ENCODE measurements around the gene HPD.
"Not testable (repeated sequence)": the region's sequence is repeated elsewhere in the genome, so short reads cannot be mapped to it uniquely, and the experiment has no call there.

The HPD gene

DNA sequence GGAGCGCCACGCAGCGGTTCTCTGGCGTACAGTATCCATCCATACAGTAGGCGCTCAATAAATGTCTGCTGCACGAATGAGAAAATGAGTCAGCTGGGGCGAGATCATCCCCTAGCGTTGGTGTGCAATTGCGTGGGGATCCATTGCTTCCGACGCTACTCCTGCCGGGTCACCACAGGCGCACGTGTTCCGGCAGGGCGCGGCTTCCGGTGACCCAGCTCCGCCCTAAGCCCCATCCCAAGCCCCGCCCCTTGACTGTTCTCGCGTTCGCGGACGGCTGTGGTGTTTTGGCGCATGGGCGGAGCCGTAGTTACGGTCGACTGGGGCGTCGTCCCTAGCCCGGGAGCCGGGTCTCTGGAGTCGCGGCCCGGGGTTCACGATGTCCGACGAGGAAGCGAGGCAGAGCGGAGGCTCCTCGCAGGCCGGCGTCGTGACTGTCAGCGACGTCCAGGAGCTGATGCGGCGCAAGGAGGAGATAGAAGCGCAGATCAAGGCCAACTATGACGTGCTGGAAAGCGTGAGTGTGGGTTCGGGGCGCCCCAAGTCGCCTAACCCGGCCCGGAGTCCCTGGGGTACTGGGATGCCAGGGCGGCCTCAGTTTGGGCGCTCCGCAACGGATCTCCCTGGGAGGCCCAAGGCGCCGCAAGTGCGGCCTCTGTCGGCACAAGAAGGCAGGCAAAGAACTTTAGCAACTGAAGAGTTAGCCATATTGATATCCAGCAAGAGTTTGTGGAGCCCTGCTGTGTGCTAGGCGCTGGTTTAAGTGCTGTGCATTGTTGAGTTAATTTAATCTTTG lies 30.0 kb upstream of the HPD start, which contains the start of gene PSMD9:
TSS of gene PSMD9 (plus strand) at position 313 of the 796 bp plus-strand sequence. CDS start at position 380, 67 bp downstream.
- Histone ChIP-seq H3K27ac (ENCODE audit: low read length) (no peak within 1 kb of the TSS), H3K4me3 (ENCODE audit: low read length) (peak within 1 kb of the TSS; percentile 90)

GRCh38 chr12:121888083-121888477 lies 29.4 kb upstream of the HPD start:
- Histone ChIP-seq H3K27ac (ENCODE audit: low read length) (no peak overlapping the region), H3K9ac (ENCODE audit: low read depth, low read length) (peak overlapping the region; percentile 22; the same call in 1 of the 2 replicates), H3K4me3 (ENCODE audit: low read length) (peak overlapping the region; percentile 90), H3K4me1 (ENCODE audit: insufficient read depth, low read length) (peaks cover 10% of the 10 kb centered on the region; the same call in 1 of the 2 replicates), H3K36me3 (ENCODE audit: insufficient read depth, low read depth, low read length) (peaks cover 6% of the 10 kb centered on the region; the same call in 1 of the 2 replicates), H3K9me3 (ENCODE audit: insufficient read depth, low read depth, low read length) (no peaks in the 10 kb centered on the region), H3K27me3 (ENCODE audit: insufficient read depth, low read length) (peaks cover 9% of the 10 kb centered on the region; the same call in 1 of the 2 replicates)

More for the DNA sequence above, 30.0 kb upstream of the HPD start, which contains the start of gene PSMD9:
- H3K9me3 ChIP-seq (ENCODE audit: insufficient read depth, low read depth, low read length), result no peaks in the 10 kb centered on the region
- peaks cover 6% of the 10 kb centered on the region; the same call in 1 of the 2 replicates for H3K4me1 ChIP-seq (ENCODE audit: insufficient read depth, low read length)
- H3K36me3 ChIP-seq (ENCODE audit: insufficient read depth, low read depth, low read length), result peaks cover 6% of the 10 kb centered on the region; the same call in 1 of the 2 replicates
- peak within 1 kb of the TSS; percentile 91 for H3K9ac ChIP-seq (ENCODE audit: low read depth, low read length)
- peaks cover 9% of the 10 kb centered on the region; the same call in 1 of the 2 replicates for H3K27me3 ChIP-seq (ENCODE audit: insufficient read depth, low read length)

GRCh38 chr12:121885129-121885528 lies 26.5 kb upstream of the HPD start:
- H3K4me3 ChIP-seq (ENCODE audit: low read length); H3K27ac ChIP-seq (ENCODE audit: low read length); H3K27me3 ChIP-seq (ENCODE audit: insufficient read depth, low read length); H3K9ac ChIP-seq (ENCODE audit: low read depth, low read length); H3K4me1 ChIP-seq (ENCODE audit: insufficient read depth, low read length); H3K36me3 ChIP-seq (ENCODE audit: insufficient read depth, low read depth, low read length); H3K9me3 ChIP-seq (ENCODE audit: insufficient read depth, low read depth, low read length): not testable (repeated sequence)

- Histone ChIP-seq H3K4me1 (ENCODE audit: insufficient read depth, low read length) (peaks cover 5% of the 10 kb centered on the region; the same call in 1 of the 2 replicates), H3K27me3 (ENCODE audit: insufficient read depth, low read length) (no peaks in the 10 kb centered on the region), H3K4me3 (ENCODE audit: low read length) (no peak overlapping the region), H3K36me3 (ENCODE audit: insufficient read depth, low read depth, low read length) (no peaks in the 10 kb centered on the region), H3K27ac (ENCODE audit: low read length) (no peak overlapping the region), H3K9ac (ENCODE audit: low read depth, low read length) (no peak overlapping the region), H3K9me3 (ENCODE audit: insufficient read depth, low read depth, low read length) (no peaks in the 10 kb centered on the region)
Observed at GRCh38 chr12:121883315-121883660, 24.6 kb upstream of the HPD start.

GRCh38 chr12:121876080-121876447 lies 17.4 kb upstream of the HPD start:
- H3K36me3 ChIP-seq (ENCODE audit: insufficient read depth, low read depth, low read length); H3K4me1 ChIP-seq (ENCODE audit: insufficient read depth, low read length); H3K9me3 ChIP-seq (ENCODE audit: insufficient read depth, low read depth, low read length); H3K9ac ChIP-seq (ENCODE audit: low read depth, low read length); H3K27ac ChIP-seq (ENCODE audit: low read length); H3K27me3 ChIP-seq (ENCODE audit: insufficient read depth, low read length); H3K4me3 ChIP-seq (ENCODE audit: low read length): not testable (repeated sequence)

DNA sequence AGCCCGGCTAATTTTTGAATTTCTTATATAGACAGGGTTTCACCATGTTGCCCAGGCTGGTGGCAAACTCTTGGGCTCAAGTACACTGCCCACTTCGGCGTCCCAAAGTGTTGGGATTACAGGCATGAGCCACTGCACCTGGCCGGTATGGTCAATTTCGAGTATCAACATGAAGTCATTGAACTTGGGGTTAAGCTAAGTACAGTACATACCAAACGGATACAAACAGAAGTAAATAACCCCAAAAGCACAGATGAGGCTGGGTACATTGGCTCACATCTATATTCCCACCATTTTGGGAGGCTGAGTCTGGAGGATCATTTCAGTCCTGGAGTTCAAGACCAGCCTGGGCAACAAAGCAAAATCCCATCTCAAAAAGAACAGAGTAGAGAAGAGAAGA lies 16.9 kb upstream of the HPD start:
- Histone ChIP-seq H3K9ac (ENCODE audit: low read depth, low read length) (no peak overlapping the region), H3K4me1 (ENCODE audit: insufficient read depth, low read length) (no peaks in the 10 kb centered on the region), H3K27me3 (ENCODE audit: insufficient read depth, low read length) (no peaks in the 10 kb centered on the region), H3K9me3 (ENCODE audit: insufficient read depth, low read depth, low read length) (no peaks in the 10 kb centered on the region), H3K27ac (ENCODE audit: low read length) (no peak overlapping the region), H3K4me3 (ENCODE audit: low read length) (no peak overlapping the region), H3K36me3 (ENCODE audit: insufficient read depth, low read depth, low read length) (no peaks in the 10 kb centered on the region)

DNA sequence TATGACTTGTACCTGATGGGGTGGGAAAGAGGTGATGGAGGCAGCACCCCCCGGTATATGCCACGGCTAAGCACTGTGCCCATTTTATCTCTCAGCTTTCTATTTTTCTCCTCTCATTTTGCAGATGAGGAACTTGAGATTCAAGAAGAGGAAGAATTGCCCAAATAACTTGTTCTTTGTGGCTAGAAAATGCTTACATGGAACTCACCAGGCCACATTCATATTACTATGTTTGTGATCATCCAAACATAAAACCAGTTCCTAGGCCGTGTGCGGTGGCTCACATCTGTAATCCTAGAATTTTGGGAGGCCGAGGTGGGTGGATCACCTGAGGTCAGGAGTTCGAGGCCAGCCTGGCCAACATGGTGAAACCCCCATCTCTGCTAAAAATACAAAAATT lies 15.4 kb upstream of the HPD start:
- Histone ChIP-seq H3K4me3 (ENCODE audit: low read length) (no peak overlapping the region), H3K4me1 (ENCODE audit: insufficient read depth, low read length) (no peaks in the 10 kb centered on the region), H3K9me3 (ENCODE audit: insufficient read depth, low read depth, low read length) (no peaks in the 10 kb centered on the region), H3K9ac (ENCODE audit: low read depth, low read length) (no peak overlapping the region), H3K27ac (ENCODE audit: low read length) (no peak overlapping the region), H3K36me3 (ENCODE audit: insufficient read depth, low read depth, low read length) (no peaks in the 10 kb centered on the region), H3K27me3 (ENCODE audit: insufficient read depth, low read length) (no peaks in the 10 kb centered on the region)

- Histone ChIP-seq H3K27me3 (ENCODE audit: insufficient read depth, low read length) (no peaks in the 10 kb centered on the region), H3K4me3 (ENCODE audit: low read length) (no peak overlapping the region), H3K36me3 (ENCODE audit: insufficient read depth, low read depth, low read length) (no peaks in the 10 kb centered on the region), H3K9me3 (ENCODE audit: insufficient read depth, low read depth, low read length) (no peaks in the 10 kb centered on the region), H3K4me1 (ENCODE audit: insufficient read depth, low read length) (no peaks in the 10 kb centered on the region), H3K27ac (ENCODE audit: low read length) (no peak overlapping the region), H3K9ac (ENCODE audit: low read depth, low read length) (no peak overlapping the region)
Observed at GRCh38 chr12:121873216-121873569, 14.5 kb upstream of the HPD start.

DNA sequence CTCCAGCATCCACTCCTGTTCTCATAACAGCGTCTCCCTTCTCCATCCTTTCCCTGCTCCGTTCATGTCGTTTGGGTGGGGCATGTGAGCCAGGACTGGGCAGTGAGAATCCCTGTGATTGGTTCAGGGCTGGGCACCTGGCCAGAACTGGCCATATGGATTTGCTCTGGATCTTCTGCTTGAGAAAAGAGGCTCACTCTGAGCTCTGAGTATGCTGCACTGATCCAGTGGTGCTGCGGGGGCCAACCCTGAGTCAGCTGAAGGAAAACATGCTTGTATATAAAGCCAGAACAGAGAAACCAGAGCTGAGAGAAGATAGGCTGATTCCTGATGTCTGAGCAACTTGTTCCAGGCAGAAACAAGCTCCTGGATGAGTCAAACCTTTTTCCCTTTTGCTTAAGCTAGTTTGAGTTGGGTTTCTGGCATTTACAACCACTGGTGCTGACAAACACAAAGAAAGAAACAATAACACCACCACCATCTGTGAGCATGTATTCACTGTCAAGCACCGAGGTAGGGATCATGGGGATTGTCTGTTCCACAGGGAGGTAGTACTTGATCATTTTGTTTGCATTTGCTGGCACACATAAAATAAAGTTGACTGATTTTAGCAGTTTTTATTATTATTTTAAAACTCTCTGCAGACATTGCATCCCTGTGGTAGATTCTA lies 14.0 kb upstream of the HPD start:
- no peak overlapping the region for H3K4me3 ChIP-seq (ENCODE audit: low read length)
- no peaks in the 10 kb centered on the region for H3K9me3 ChIP-seq (ENCODE audit: insufficient read depth, low read depth, low read length)
- H3K27me3 ChIP-seq (ENCODE audit: insufficient read depth, low read length), result no peaks in the 10 kb centered on the region
- H3K27ac ChIP-seq (ENCODE audit: low read length), result no peak overlapping the region
- H3K4me1 ChIP-seq (ENCODE audit: insufficient read depth, low read length), result no peaks in the 10 kb centered on the region
- no peaks in the 10 kb centered on the region for H3K36me3 ChIP-seq (ENCODE audit: insufficient read depth, low read depth, low read length)
- H3K9ac ChIP-seq (ENCODE audit: low read depth, low read length), result no peak overlapping the region

- Histone ChIP-seq H3K4me3 (ENCODE audit: low read length) (no peak overlapping the region), H3K9me3 (ENCODE audit: insufficient read depth, low read depth, low read length) (no peaks in the 10 kb centered on the region), H3K9ac (ENCODE audit: low read depth, low read length) (no peak overlapping the region), H3K27ac (ENCODE audit: low read length) (no peak overlapping the region), H3K36me3 (ENCODE audit: insufficient read depth, low read depth, low read length) (no peaks in the 10 kb centered on the region), H3K4me1 (ENCODE audit: insufficient read depth, low read length) (no peaks in the 10 kb centered on the region), H3K27me3 (ENCODE audit: insufficient read depth, low read length) (no peaks in the 10 kb centered on the region)
Observed at GRCh38 chr12:121871467-121871866, 12.8 kb upstream of the HPD start.

GRCh38 chr12:121869229-121869628 lies 10.6 kb upstream of the HPD start:
- not testable (repeated sequence) for H3K9me3 ChIP-seq (ENCODE audit: insufficient read depth, low read depth, low read length); H3K27me3 ChIP-seq (ENCODE audit: insufficient read depth, low read length); H3K4me3 ChIP-seq (ENCODE audit: low read length); H3K36me3 ChIP-seq (ENCODE audit: insufficient read depth, low read depth, low read length); H3K9ac ChIP-seq (ENCODE audit: low read depth, low read length); H3K4me1 ChIP-seq (ENCODE audit: insufficient read depth, low read length); H3K27ac ChIP-seq (ENCODE audit: low read length)

GRCh38 chr12:121866331-121866730 lies 7.7 kb upstream of the HPD start:
- Histone ChIP-seq H3K4me3 (ENCODE audit: low read length) (no peak overlapping the region), H3K27me3 (ENCODE audit: insufficient read depth, low read length) (no peaks in the 10 kb centered on the region), H3K9me3 (ENCODE audit: insufficient read depth, low read depth, low read length) (no peaks in the 10 kb centered on the region), H3K36me3 (ENCODE audit: insufficient read depth, low read depth, low read length) (no peaks in the 10 kb centered on the region), H3K27ac (ENCODE audit: low read length) (no peak overlapping the region), H3K4me1 (ENCODE audit: insufficient read depth, low read length) (no peaks in the 10 kb centered on the region), H3K9ac (ENCODE audit: low read depth, low read length) (no peak overlapping the region)
